GM13977 (cell line): ENCODE measurements around the gene WDPCP.
A peak's percentile ranks its signal among the peaks of the same experiment; 100 is the strongest.
"Not testable (repeated sequence)": the region's sequence is repeated elsewhere in the genome, so short reads cannot be mapped to it uniquely, and the experiment has no call there.

Experiments used
- DNase-seq: peaks from one replicate; pipeline ENCODE4 v3.0.0; 2012; ENCODE audit warnings: low spot score
- in situ Hi-C: fragments of 300-500 bp; cut with MboI; formaldehyde crosslinking; loops from one replicate; pipeline ENCODE4 v1.12.0; 2022; ENCODE audit warnings: low sequenced_read_pairs, low pct_unique_long_range_greater_than_20kb, mixed read lengths, inconsistent platforms; ENCODE audit not compliant: unreplicated experiment
- TF ChIP-seq, protein P1 (sequence below): IDR thresholded peaks from 2 replicates; pipeline ENCODE4 v1.5.1; 2012; ENCODE audit warnings: mild to moderate bottlenecking, control low read depth; ENCODE audit not compliant: insufficient read depth; ENCODE audit errors: extremely low read depth, missing control alignments

Gene WDPCP

DNA sequence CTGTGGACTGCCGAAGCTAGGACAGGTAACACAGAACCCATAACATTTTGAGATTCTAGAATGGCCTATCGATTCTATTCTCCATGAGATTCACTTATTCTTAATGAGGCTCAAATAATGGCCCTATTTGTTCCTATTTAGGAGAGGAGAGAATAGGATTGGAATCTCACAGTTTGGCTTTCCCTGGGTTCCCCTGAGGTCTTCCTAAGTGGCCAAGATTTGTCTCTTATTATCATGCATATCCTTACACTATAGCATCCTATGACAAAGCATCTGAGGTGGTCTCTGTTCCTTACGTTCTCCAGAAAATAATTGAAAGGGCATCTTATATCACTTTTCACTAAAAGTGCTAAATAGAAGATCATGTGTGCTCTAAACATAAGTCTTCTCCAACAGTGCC lies 9.5 kb downstream of the WDPCP start:
- TF ChIP-seq, protein P1, sequence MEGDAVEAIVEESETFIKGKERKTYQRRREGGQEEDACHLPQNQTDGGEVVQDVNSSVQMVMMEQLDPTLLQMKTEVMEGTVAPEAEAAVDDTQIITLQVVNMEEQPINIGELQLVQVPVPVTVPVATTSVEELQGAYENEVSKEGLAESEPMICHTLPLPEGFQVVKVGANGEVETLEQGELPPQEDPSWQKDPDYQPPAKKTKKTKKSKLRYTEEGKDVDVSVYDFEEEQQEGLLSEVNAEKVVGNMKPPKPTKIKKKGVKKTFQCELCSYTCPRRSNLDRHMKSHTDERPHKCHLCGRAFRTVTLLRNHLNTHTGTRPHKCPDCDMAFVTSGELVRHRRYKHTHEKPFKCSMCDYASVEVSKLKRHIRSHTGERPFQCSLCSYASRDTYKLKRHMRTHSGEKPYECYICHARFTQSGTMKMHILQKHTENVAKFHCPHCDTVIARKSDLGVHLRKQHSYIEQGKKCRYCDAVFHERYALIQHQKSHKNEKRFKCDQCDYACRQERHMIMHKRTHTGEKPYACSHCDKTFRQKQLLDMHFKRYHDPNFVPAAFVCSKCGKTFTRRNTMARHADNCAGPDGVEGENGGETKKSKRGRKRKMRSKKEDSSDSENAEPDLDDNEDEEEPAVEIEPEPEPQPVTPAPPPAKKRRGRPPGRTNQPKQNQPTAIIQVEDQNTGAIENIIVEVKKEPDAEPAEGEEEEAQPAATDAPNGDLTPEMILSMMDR, result no peak
- in situ Hi-C loops, result no loop called here
- DNase-seq, result no peak

DNA sequence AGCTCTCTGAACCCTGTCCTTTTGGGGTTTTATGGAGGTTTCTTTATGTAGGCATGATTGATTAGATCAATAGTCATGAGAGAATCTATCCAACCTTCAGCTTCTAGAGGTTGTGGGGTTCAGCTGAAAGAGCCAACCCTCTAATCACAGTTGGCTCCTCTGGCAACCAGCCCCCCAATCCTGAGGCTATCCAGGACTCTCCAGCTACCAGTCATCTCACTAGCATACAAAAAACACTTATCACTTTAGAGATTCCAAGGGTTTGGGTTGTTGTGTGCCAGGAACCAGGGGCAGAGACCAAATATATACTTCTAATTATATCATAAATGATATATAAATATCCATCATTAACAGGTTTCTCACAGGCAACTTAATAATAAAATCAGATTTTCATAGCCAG lies 11.7 kb downstream of the WDPCP start:
- TF ChIP-seq, protein P1, result no peak
- in situ Hi-C loops, result no loop called here

DNA sequence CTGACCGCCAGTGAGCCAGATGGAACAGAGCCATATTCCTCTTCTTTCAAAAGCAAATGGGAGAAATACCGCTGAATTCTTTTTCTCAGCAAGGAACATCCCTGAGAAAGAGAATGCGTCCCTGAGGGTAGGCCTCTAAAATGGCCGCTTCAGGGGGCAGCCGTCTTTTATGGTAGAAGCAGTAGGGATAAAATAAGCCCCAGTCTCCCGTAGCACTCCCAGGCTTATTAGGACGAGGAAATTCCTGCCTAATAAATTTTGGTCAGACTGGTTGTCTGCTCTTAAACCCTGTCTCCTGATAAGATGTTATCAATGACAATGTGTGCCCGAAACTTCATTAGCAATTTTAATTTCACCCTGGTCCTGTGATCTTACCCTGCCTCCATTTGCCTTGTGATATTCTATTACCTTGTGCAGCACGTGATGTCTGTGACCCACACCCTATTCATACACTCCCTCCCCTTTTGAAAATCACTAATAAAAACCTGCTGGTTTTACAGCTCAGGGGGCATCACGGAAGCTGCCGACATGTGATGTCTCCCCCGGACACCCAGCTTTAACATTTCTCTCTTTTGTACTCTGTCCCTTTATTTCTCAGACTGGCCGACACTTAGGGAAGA lies 14.4 kb downstream of the WDPCP start:
- DNase-seq, in situ Hi-C loops: not testable (repeated sequence)

More for the DNA sequence above, 11.7 kb downstream of the WDPCP start:
- no peak for DNase-seq

DNA sequence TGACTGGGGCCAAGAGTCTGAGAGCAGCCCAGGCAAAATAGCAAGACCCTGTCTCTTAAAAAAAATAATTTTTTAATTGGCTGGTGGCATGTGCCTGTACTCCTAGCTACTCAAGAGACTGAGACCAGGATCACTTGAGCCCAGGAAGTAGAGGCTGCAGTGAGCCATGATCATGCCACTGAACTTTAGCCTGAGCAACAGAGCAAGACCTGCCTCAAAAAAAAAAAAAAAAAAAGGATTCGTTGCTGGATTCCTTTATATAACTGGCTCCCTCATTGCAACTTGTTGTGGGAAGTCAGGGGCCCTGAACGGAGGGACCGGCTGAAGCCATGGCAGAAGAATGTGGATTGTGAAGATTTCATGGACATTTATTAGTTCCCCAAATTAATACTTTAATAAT lies 15.3 kb downstream of the WDPCP start:
- DNase-seq, in situ Hi-C loops: not testable (repeated sequence)

DNA sequence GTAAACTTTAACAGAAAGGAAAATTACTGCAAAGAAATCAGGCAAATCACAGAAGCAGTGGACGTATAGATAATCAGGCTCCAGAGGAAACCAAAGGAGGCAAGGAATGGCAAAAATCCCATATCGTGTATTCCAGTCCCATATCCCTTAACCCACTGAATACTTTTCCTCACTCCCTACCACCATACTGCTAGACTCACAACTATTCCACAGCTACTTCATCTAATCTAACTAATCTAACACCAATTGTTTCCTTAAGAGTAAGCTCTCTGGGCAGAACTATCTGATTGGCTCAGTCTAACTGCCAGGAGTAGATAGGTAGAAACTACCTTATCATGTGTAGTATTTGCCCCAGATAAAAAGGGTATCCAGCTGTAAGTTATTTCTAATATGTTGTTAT lies 16.3 kb downstream of the WDPCP start:
- no peak for DNase-seq
- TF ChIP-seq, protein P1, result no peak
- in situ Hi-C loops, result no loop called here

DNA sequence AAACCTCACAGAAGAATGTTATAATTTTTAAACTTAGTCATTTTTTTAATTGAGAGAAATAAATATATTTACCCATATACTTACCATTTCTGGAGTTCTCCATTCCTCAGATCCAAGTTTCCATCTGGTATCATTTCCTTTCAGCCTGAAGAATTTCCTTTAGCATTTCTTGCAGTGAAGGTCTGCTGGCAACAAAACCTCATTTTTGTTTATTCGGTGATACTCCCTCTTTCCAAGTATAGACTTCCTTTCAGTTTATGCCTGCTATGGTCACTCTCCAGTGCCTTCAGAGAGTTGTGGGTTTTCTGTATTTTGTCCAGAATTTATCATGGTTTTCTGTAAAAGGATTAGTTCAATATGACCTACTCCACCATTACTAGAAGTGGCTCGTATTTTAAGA lies 17.0 kb downstream of the WDPCP start:
- TF ChIP-seq, protein P1, result no peak
- in situ Hi-C loops, result no loop called here
- DNase-seq, result no peak

DNA sequence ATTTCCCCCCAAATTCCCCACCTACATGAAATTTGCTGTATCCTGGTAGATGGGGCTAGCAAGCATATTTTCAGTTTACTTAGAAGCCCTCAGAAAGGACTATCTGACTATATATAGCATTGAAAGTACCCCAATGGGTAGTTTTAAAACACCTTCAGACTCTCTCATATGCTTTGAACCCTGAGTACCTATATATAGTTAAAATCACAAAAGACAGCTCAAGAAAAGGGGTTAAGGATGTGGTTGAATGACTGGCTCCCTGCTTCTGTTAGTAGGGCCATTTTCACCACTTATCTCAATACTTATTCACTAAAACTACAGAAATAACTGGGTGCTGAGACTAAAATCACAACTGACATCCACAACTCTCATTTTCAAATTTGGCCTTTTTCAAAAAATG lies 18.5 kb downstream of the WDPCP start:
- in situ Hi-C loops, result no loop called here
- TF ChIP-seq, protein P1, result no peak
- peak; percentile 26 for DNase-seq

DNA sequence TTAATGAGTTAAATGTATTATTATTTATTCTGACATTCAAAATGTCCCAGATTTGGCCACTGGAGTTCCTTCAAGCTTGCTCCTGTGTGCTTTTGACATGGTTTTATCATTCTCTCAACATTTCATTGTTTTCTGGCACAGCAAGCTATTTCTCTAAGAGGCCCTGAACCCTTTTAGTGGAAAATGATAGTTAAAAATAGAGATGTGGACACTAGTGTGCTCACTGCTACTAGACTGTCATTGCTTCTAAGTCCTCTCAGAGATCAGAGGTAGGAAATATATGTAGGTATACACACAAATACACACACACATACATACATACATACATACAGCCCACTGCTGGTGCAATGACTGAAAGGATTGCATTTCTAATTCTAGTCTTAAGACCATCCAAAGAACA lies 25.5 kb downstream of the WDPCP start:
- DNase-seq, result no peak
- TF ChIP-seq, protein P1, result no peak
- in situ Hi-C loops, result no loop called here

DNA sequence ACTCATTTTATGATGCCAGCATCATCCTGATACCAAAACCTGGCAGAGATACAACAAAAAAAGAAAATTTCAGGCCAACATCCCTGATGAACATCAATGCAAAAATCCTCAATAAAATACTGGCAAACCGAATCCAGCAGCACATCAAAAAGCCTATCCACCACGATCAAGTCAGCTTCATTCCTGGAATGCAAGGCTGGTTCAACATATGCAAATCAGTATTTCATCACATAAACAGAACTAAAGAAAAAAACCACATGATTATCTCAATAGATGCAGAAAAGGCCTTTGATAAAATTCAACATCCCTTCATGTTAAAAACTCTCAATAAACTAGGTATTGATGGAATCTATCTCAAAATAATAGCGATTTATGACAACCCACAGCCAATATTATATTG lies 29.4 kb downstream of the WDPCP start:
- DNase-seq, in situ Hi-C loops: not testable (repeated sequence)

DNA sequence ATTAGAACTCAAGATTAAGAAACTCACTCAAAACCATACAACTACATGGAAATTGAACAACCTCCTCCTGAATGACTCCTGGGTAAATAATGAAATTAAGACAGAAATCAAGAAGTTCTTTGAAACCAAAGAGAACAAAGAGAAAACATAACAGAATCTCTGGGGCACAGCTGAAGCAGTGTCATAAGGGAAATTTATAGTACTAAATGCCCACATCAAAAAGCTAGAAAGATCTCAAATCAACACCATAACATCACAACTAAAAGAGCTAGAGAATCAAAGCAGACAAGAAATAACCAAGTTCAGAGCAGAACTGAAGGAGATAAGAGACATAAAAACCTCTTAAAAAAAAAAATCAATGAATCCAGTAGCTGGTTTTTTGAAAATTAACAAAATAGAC lies 30.5 kb downstream of the WDPCP start:
- DNase-seq, in situ Hi-C loops: not testable (repeated sequence)
